HCT116 (cell line): ENCODE results near the gene GABBR2.

Experiments used
- CEBPB ChIP-seq: IDR thresholded peaks from 2 replicates; pipeline ENCODE4 v1.6.1; 2012; ENCODE audit warnings: low read depth
- POLR2A ChIP-seq: IDR thresholded peaks from 2 replicates; pipeline ENCODE4 v1.7.0; 2011; ENCODE audit warnings: borderline replicate concordance; ENCODE audit not compliant: insufficient read depth, insufficient read length; ENCODE audit errors: extremely low read depth
- POLR2AphosphoS5 ChIP-seq: IDR thresholded peaks from 2 replicates; pipeline ENCODE4 v1.6.1; 2011; ENCODE audit warnings: mild to moderate bottlenecking, low read depth, low read length, moderate library complexity
- TF ChIP-seq, protein P1 (sequence below), 3 experiments: fragments of 200-600 bp in 1 of 3; sonication (generic) in 1 of 3; IDR thresholded peaks in 2 of 3; conservative IDR thresholded peaks in 1 of 3; 2 replicates each; pipeline ENCODE4 v1.5.1; 2012 to 2017; ENCODE audit warnings: low read depth in 2 of 3, low read length in 2 of 3, antibody characterized with exemption in 1 of 3, borderline replicate concordance in 1 of 3, control low read depth in 1 of 3, mild to moderate bottlenecking in 1 of 3, mixed read lengths in 1 of 3, mixed run types in 1 of 3, moderate library complexity in 1 of 3; ENCODE audit not compliant: insufficient read depth in 1 of 3
- TF ChIP-seq, protein P2 (sequence below): IDR thresholded peaks from 2 replicates; pipeline ENCODE4 v1.6.1; 2012; ENCODE audit warnings: low read depth

DNA sequence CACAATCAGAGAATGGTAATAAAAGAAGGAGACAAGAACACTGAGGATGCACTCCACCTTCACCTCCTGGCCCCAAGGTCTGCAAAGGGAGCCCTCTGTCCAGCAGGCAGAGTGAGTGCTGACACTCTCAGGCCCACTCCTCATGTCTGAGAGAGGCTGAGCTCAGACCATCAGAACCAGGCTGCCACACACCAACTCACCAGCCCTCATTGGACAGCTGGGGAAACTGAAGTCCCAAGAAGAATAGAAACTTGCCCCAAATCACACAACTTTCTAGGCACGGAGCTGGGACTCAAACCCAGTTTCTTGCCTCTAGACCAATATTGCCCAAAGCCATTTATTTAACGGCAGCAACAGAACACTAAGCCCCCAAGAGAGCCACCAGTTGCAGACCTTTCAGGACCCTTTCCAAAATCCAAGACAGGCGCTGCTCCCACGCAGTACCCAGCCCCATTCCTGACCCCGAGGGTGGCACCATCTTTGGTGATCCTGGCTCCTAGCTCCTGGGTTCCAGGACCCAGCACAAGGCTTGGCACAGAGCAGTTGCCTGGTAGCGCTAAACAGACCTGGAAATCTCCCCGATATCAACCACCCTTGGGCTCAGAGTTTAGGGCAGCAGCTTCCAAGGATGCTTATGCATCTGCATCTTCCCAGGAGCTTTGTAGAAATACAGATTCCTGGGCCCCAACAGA, 192.4 kb downstream of the GABBR2 start:
- TF ChIP-seq, protein P1, sequence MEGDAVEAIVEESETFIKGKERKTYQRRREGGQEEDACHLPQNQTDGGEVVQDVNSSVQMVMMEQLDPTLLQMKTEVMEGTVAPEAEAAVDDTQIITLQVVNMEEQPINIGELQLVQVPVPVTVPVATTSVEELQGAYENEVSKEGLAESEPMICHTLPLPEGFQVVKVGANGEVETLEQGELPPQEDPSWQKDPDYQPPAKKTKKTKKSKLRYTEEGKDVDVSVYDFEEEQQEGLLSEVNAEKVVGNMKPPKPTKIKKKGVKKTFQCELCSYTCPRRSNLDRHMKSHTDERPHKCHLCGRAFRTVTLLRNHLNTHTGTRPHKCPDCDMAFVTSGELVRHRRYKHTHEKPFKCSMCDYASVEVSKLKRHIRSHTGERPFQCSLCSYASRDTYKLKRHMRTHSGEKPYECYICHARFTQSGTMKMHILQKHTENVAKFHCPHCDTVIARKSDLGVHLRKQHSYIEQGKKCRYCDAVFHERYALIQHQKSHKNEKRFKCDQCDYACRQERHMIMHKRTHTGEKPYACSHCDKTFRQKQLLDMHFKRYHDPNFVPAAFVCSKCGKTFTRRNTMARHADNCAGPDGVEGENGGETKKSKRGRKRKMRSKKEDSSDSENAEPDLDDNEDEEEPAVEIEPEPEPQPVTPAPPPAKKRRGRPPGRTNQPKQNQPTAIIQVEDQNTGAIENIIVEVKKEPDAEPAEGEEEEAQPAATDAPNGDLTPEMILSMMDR (IDR thresholded peaks at IDR 0.05 in 2 of 3, conservative IDR thresholded peaks at IDR 0.05 in 1 of 3; ENCODE audit: borderline replicate concordance in 1 of 3, insufficient read depth in 1 of 3, low read depth in 2 of 3, low read length in 2 of 3): no peak
- TF ChIP-seq POLR2AphosphoS5: no peak
- TF ChIP-seq CEBPB: no peak
- TF ChIP-seq, protein P2, sequence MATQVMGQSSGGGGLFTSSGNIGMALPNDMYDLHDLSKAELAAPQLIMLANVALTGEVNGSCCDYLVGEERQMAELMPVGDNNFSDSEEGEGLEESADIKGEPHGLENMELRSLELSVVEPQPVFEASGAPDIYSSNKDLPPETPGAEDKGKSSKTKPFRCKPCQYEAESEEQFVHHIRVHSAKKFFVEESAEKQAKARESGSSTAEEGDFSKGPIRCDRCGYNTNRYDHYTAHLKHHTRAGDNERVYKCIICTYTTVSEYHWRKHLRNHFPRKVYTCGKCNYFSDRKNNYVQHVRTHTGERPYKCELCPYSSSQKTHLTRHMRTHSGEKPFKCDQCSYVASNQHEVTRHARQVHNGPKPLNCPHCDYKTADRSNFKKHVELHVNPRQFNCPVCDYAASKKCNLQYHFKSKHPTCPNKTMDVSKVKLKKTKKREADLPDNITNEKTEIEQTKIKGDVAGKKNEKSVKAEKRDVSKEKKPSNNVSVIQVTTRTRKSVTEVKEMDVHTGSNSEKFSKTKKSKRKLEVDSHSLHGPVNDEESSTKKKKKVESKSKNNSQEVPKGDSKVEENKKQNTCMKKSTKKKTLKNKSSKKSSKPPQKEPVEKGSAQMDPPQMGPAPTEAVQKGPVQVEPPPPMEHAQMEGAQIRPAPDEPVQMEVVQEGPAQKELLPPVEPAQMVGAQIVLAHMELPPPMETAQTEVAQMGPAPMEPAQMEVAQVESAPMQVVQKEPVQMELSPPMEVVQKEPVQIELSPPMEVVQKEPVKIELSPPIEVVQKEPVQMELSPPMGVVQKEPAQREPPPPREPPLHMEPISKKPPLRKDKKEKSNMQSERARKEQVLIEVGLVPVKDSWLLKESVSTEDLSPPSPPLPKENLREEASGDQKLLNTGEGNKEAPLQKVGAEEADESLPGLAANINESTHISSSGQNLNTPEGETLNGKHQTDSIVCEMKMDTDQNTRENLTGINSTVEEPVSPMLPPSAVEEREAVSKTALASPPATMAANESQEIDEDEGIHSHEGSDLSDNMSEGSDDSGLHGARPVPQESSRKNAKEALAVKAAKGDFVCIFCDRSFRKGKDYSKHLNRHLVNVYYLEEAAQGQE: no peak
- no peak for TF ChIP-seq POLR2A
